Loucy (cell line): ENCODE measurements around the gene AGAP1.

Experiments
- H2AFZ ChIP-seq: fragments of 200-600 bp; sonication (generic); 2 replicates; pipeline ENCODE4 v1.6.0; 2016; ENCODE audit warnings: antibody characterized with exemption, mild to moderate bottlenecking, low read length, moderate library complexity
- H3F3A ChIP-seq: fragments of 200-600 bp; 2 replicates; pipeline ENCODE4 v1.6.0; 2016; ENCODE audit warnings: antibody characterized with exemption, low read depth, mild to moderate bottlenecking
- H3K27me3 ChIP-seq: fragments of 200-600 bp; sonication (generic); 2 replicates; pipeline ENCODE4 v1.6.1; 2014; ENCODE audit warnings: low read length, mild to moderate bottlenecking; ENCODE audit not compliant: insufficient read depth, poor library complexity, severe bottlenecking
- H3K36me3 ChIP-seq: fragments of 200-600 bp; sonication (generic); 2 replicates; pipeline ENCODE4 v1.6.1; 2016; ENCODE audit warnings: low read length; ENCODE audit not compliant: insufficient read depth
- H3K4me1 ChIP-seq: fragments of 200-600 bp; sonication (generic); 2 replicates; pipeline ENCODE4 v1.5.1; 2014; ENCODE audit warnings: low read length, mild to moderate bottlenecking; ENCODE audit not compliant: insufficient read depth, poor library complexity, severe bottlenecking
- H3K4me2 ChIP-seq: fragments of 200-600 bp; sonication (generic); 2 replicates; pipeline ENCODE4 v1.6.0; 2014; ENCODE audit warnings: antibody characterized with exemption, low read length, low read depth, mild to moderate bottlenecking; ENCODE audit not compliant: poor library complexity, severe bottlenecking
- H3K4me3 ChIP-seq: fragments of 200-600 bp; sonication (generic); 2 replicates; pipeline ENCODE4 v1.5.1; 2014; ENCODE audit warnings: low read length, mild to moderate bottlenecking, mixed read lengths; ENCODE audit not compliant: poor library complexity, severe bottlenecking
- H3K79me2 ChIP-seq: fragments of 200-600 bp; sonication (generic); 2 replicates; pipeline ENCODE4 v1.6.1; 2014; ENCODE audit warnings: low read length; ENCODE audit not compliant: insufficient read depth
- H3K9ac ChIP-seq: fragments of 200-600 bp; sonication (generic); 2 replicates; pipeline ENCODE4 v1.6.0; 2014; ENCODE audit warnings: mild to moderate bottlenecking, low read depth, low read length, moderate library complexity; ENCODE audit not compliant: poor library complexity, severe bottlenecking
- H3K9me2 ChIP-seq: fragments of 200-600 bp; sonication (generic); replicated peaks from 2 replicates; pipeline ENCODE4 v1.6.1; 2016; ENCODE audit warnings: low read depth, low read length, mixed read lengths
- H3K9me3 ChIP-seq: fragments of 200-600 bp; sonication (generic); 2 replicates; pipeline ENCODE4 v1.6.1; 2014; ENCODE audit warnings: mild to moderate bottlenecking, antibody characterized with exemption, low read length, low read depth; ENCODE audit not compliant: insufficient read depth
- H4K20me1 ChIP-seq: fragments of 200-600 bp; sonication (generic); 2 replicates; pipeline ENCODE4 v1.6.0; 2014; ENCODE audit warnings: antibody characterized with exemption, low read length, mild to moderate bottlenecking; ENCODE audit not compliant: insufficient read depth, poor library complexity, severe bottlenecking
- CTCF ChIP-seq: fragments of 200-600 bp; sonication (generic); conservative IDR thresholded peaks from 2 replicates; pipeline ENCODE4 v1.5.1; 2014; ENCODE audit warnings: mild to moderate bottlenecking, antibody characterized with exemption, low read length
- EZH2phosphoT487 ChIP-seq: fragments of 200-600 bp; IDR thresholded peaks from 2 replicates; pipeline ENCODE4 v1.6.1; 2018; ENCODE audit warnings: antibody characterized with exemption, mild to moderate bottlenecking, moderate library complexity, borderline replicate concordance

Gene AGAP1

DNA sequence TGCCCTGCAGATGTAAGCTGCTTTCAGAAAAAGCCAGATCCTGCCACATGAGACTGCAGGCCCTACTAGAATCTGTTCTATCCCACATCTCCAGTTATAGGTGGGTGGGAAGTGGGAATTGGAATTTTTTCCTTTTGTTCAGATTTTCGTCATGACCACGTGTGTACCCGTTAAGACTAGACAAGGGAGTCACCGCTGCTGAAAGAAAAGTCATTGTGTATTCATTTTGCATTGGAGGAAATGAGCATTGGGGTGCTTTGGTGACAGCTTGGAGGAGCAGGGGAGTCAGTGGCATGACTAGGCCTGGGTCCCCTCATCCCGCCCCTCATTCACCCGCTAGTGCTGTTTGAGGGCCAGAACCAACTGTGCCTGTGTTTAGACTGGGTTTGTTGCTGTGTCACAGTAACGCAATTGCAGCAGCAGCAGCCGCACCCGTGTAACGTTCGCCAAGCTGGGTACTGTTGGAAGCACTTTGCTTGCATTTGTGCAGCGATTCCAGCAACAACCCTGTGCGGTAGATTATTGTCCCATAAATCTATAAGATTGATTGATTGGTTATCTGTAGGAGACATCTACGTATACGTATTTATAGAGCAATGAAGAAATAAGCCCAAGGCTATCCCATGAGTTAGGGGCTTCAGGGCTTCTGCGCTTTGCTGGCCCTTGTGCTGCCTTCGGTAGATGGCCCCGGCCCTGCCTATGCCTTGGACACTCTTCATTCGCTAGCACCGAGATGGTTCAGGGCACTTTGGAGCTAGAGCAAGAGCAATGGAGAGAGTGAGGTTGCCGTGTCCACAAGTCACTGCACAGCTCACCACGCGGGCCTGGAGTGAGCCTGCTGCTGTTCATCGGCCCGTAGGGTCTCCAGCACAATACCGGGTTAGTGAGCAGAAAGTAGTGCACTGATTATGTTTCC is 194.9 kb downstream of the AGAP1 start:
- Histone ChIP-seq H3K4me3 (no peak overlapping the region), H2AFZ (no peak overlapping the region), H3F3A (no peaks in the 10 kb centered on the region), H3K79me2 (peaks cover 69% of the 10 kb centered on the region; the same call in 1 of the 2 replicates), H3K36me3 (no peaks in the 10 kb centered on the region), H3K27me3 (no peaks in the 10 kb centered on the region), H3K9me3 (no peaks in the 10 kb centered on the region), H3K4me2 (no peak overlapping the region), H3K9ac (no peak overlapping the region), H3K9me2 (no peaks in the 10 kb centered on the region), H4K20me1 (no peaks in the 10 kb centered on the region), H3K4me1 (peaks cover 32% of the 10 kb centered on the region)
- TF ChIP-seq EZH2phosphoT487 (no peak), CTCF (no peak)

DNA sequence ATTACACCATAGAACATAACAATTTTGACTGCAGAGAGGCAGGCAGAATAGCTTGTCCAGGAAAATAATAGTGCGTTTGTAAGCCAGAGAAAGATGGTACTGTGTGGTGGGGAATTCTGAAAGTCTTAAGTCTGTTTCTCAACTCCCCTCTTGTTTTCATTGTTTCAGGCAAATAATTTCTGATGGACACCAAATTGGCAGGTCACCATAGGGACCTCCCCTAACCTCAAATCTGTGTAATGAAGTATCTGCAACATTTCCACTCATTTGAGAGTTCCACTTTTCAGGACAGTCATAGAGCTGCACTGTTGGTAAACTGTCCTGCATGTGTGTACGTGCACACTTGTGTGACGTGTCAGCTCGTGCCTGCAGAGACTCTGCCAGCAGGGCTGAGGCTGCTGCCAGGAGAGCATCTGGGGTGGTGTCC is 195.6 kb downstream of the AGAP1 start:
- Histone ChIP-seq H2AFZ (no peak overlapping the region), H3K9me2 (no peaks in the 10 kb centered on the region), H4K20me1 (no peaks in the 10 kb centered on the region), H3K9ac (no peak overlapping the region), H3K4me3 (no peak overlapping the region), H3F3A (no peaks in the 10 kb centered on the region), H3K36me3 (no peaks in the 10 kb centered on the region), H3K27me3 (no peaks in the 10 kb centered on the region), H3K4me2 (no peak overlapping the region), H3K9me3 (no peaks in the 10 kb centered on the region), H3K79me2 (peaks cover 68% of the 10 kb centered on the region; the same call in 1 of the 2 replicates), H3K4me1 (peaks cover 29% of the 10 kb centered on the region)
- TF ChIP-seq EZH2phosphoT487 (no peak), CTCF (no peak)

DNA sequence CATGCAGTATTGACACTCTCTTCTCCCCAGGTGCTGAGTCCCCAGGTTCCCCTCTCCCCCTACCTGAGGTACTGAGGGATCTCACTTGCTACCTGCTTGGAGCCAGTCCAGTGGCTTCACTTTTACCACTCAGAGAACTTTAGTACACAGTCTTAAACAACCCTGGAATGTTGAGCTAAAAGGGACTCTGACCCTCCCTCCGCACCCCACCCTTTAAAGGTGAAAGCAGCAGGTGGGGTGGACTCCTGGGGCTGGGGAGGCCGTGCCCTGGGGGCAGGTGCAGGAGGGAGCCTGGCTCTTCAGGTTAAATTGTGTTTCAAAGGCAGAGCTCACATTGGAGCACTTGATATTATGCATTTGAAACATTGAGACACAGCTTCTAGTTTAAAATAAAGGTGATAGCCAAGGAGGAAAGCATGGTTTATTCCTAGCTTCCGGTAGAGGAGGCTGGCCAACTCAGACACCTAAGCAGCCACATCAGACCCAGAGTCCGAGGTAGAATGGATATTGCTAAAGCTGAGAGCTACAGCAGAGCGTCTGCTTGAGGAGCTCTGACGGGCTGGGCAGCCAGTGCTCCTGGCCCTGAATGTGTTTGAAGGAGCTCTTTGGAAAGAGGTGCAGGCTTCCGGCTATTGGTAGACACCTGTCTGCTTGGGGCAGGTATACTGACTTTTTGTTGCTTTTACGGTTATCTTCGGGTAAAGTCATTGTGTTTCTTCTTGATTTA is 196.4 kb downstream of the AGAP1 start:
- no peak overlapping the region for H2AFZ ChIP-seq
- no peaks in the 10 kb centered on the region for H3K9me3 ChIP-seq
- H3K4me1 ChIP-seq: peaks cover 23% of the 10 kb centered on the region
- no peaks in the 10 kb centered on the region for H4K20me1 ChIP-seq
- H3K36me3 ChIP-seq: no peaks in the 10 kb centered on the region
- H3K79me2 ChIP-seq: peaks cover 76% of the 10 kb centered on the region; the same call in 1 of the 2 replicates
- no peak overlapping the region for H3K9ac ChIP-seq
- H3K4me2 ChIP-seq: no peak overlapping the region
- no peak for TF ChIP-seq EZH2phosphoT487
- TF ChIP-seq CTCF: no peak
- H3K9me2 ChIP-seq: no peaks in the 10 kb centered on the region
- H3K27me3 ChIP-seq: no peaks in the 10 kb centered on the region
- H3F3A ChIP-seq: no peaks in the 10 kb centered on the region
- no peak overlapping the region for H3K4me3 ChIP-seq
